Calu3 (cell line): Measurements from ENCODE around the gene AGBL1. TPM values are rescaled to one million over a fixed set of nuclear protein-coding genes. Genes with fewer than 3 reads are reported as not detected.

ENCODE experiments used
- BruUV-seq: library from RNA; stranded (reverse); fragments of 400-500 nt; replicated peaks from 2 replicates; lab custom pipeline; 2021; lab: Mats Ljungman, UMichigan
- CTCF ChIA-PET: fragments of 300-600 bp; sonication (Branson Sonifier 250); formaldehyde crosslinking; loops from one replicate; lab custom pipeline; 2022; ENCODE audit warnings: antibody characterized with exemption; lab: Charles Lee
- DNase-seq: peaks from one replicate; pipeline ENCODE4 v3.0.0; 2022
- H3K27ac Mint-ChIP-seq: one replicate; pipeline ENCODE4 v1.8.0; 2022; ENCODE audit warnings: mixed read lengths; ENCODE audit not compliant: unreplicated experiment
- H3K27me3 Mint-ChIP-seq: one replicate; pipeline ENCODE4 v1.8.0; 2022; ENCODE audit warnings: mixed read lengths; ENCODE audit not compliant: unreplicated experiment
- H3K36me3 Mint-ChIP-seq: one replicate; pipeline ENCODE4 v1.8.0; 2022; ENCODE audit warnings: mild to moderate bottlenecking, moderate library complexity, mixed read lengths; ENCODE audit not compliant: insufficient read depth, unreplicated experiment
- H3K4me1 Mint-ChIP-seq: one replicate; pipeline ENCODE4 v1.8.0; 2022; ENCODE audit warnings: mild to moderate bottlenecking, low read depth, mixed read lengths; ENCODE audit not compliant: unreplicated experiment
- H3K4me3 Mint-ChIP-seq: one replicate; pipeline ENCODE4 v1.8.0; 2022; ENCODE audit warnings: mild to moderate bottlenecking, low read depth, moderate library complexity, mixed read lengths; ENCODE audit not compliant: unreplicated experiment
- H3K9me3 Mint-ChIP-seq: one replicate; pipeline ENCODE4 v1.8.0; 2022; ENCODE audit warnings: low read depth, mixed read lengths; ENCODE audit not compliant: unreplicated experiment
- CTCF ChIP-seq: fragments of 200-600 bp; IDR thresholded peaks from one replicate; pipeline ENCODE4 v1.8.0; 2022; ENCODE audit warnings: antibody characterized with exemption; ENCODE audit not compliant: unreplicated experiment
- intact Hi-C: fragments of 100-400 bp; cut with micrococcal nuclease; formaldehyde crosslinking; loops from one replicate; pipeline ENCODE4 v1.10.0; 2022; ENCODE audit not compliant: unreplicated experiment
- total RNA-seq: library from RNA; stranded (reverse); gene quantifications from 2 replicates; pipeline ENCODE4 v1.2.3, GENCODE V29; 2022

The AGBL1 gene
- total RNA-seq, 1 experiment from 2014 or later, result not detected

GRCh38 chr15:86162172-86162591 lies 82.5 kb downstream of the AGBL1 start:
- peaks cover 20% of the 10 kb centered on the region for H3K27me3 Mint-ChIP-seq
- intact Hi-C loops, result no loop called here
- BruUV-seq, result no TSS peak
- H3K36me3 Mint-ChIP-seq, result no peaks in the 10 kb centered on the region
- no peaks in the 10 kb centered on the region for H3K4me1 Mint-ChIP-seq
- no peak for TF ChIP-seq CTCF
- CTCF ChIA-PET, result no interaction called here
- H3K9me3 Mint-ChIP-seq, result no peaks in the 10 kb centered on the region
- H3K27ac Mint-ChIP-seq, result no peak overlapping the region
- no peak for DNase-seq
- H3K4me3 Mint-ChIP-seq, result no peak overlapping the region

- no peak for DNase-seq
- no peak for TF ChIP-seq CTCF
- no TSS peak for BruUV-seq
- Mint-ChIP-seq H3K27ac (no peak overlapping the region), H3K27me3 (peaks cover 20% of the 10 kb centered on the region), H3K36me3 (no peaks in the 10 kb centered on the region), H3K4me1 (no peaks in the 10 kb centered on the region), H3K4me3 (no peak overlapping the region), H3K9me3 (no peaks in the 10 kb centered on the region)
- CTCF ChIA-PET, result no interaction called here
- intact Hi-C loops, result no loop called here
Measured at GRCh38 chr15:86162641-86163040, 83.0 kb downstream of the AGBL1 start.

- intact Hi-C loops, result no loop called here
- Mint-ChIP-seq H3K27ac (no peak overlapping the region), H3K4me1 (no peaks in the 10 kb centered on the region), H3K9me3 (no peaks in the 10 kb centered on the region), H3K27me3 (peaks cover 20% of the 10 kb centered on the region), H3K36me3 (no peaks in the 10 kb centered on the region), H3K4me3 (no peak overlapping the region)
- TF ChIP-seq CTCF, result no peak
- DNase-seq, result no peak
- no TSS peak for BruUV-seq
- CTCF ChIA-PET, result no interaction called here
Measured at GRCh38 chr15:86163816-86164215, 84.1 kb downstream of the AGBL1 start.

- CTCF ChIA-PET, result no interaction called here
- Mint-ChIP-seq H3K27ac (no peak overlapping the region), H3K4me1 (no peaks in the 10 kb centered on the region), H3K4me3 (no peak overlapping the region), H3K9me3 (no peaks in the 10 kb centered on the region), H3K36me3 (no peaks in the 10 kb centered on the region), H3K27me3 (peaks cover 20% of the 10 kb centered on the region)
- BruUV-seq, result no TSS peak
- DNase-seq, result no peak
- TF ChIP-seq CTCF, result no peak
- intact Hi-C loops, result no loop called here
Measured at GRCh38 chr15:86164232-86164898, 84.7 kb downstream of the AGBL1 start.
